A549 (cell line): ENCODE results near the gene CXCR4.

Experiments
- BHLHE40 ChIP-seq: IDR thresholded peaks from 2 replicates; pipeline ENCODE4 v1.6.1; 2012; ENCODE audit warnings: low read depth, low read length, inconsistent platforms
- CBX8 ChIP-seq: fragments of 200-600 bp; sonication (generic); IDR thresholded peaks from 2 replicates; pipeline ENCODE4 v1.6.1; 2016
- CHD4 ChIP-seq: fragments of 200-600 bp; sonication (generic); IDR thresholded peaks from 2 replicates; pipeline ENCODE4 v1.6.1; 2016; ENCODE audit warnings: antibody characterized with exemption, mild to moderate bottlenecking, borderline replicate concordance
- CTCF ChIP-seq: fragments of >200 bp; sonication (Bioruptor Twin); formaldehyde crosslinking; IDR thresholded peaks from 3 replicates; pipeline ENCODE4 v1.5.1; 2016
- HDAC2 ChIP-seq: fragments of 200-600 bp; sonication (generic); IDR thresholded peaks from 2 replicates; pipeline ENCODE4 v1.6.1; 2016
- MAX ChIP-seq: IDR thresholded peaks from 2 replicates; pipeline ENCODE4 v1.6.1; 2012
- POLR2A ChIP-seq: IDR thresholded peaks from 2 replicates; pipeline ENCODE4 v1.6.1; 2012; ENCODE audit warnings: mild to moderate bottlenecking, low read length
- SMC3 ChIP-seq: fragments of >200 bp; sonication (Bioruptor Twin); formaldehyde crosslinking; IDR thresholded peaks from 3 replicates; pipeline ENCODE4 v1.6.1; 2018; ENCODE audit warnings: inconsistent platforms
- USF2 ChIP-seq: fragments of 450-650 bp; IDR thresholded peaks from 2 replicates; pipeline ENCODE4 v1.6.1; 2014; ENCODE audit warnings: antibody characterized with exemption

GRCh38 chr2:136128366-136128765 is 10.4 kb upstream of the CXCR4 start:
- TF ChIP-seq CTCF (no peak), SMC3 (no peak), BHLHE40 (no peak), CBX8 (no peak), CHD4 (no peak), POLR2A (no peak), USF2 (no peak), MAX (no peak), HDAC2 (no peak)
